Right ventricle myocardium superior (tissue), 1 donor: ENCODE results near the gene OGT. TPM values are rescaled to one million over a fixed set of nuclear protein-coding genes. Genes with fewer than 3 reads are reported as not detected.
"Not testable (repeated sequence)": the region's sequence is repeated elsewhere in the genome, so short reads cannot be mapped to it uniquely, and the experiment has no call there.

Experiments
- ATAC-seq: fragments of 200-7000 bp; cut with Tn5 transposase; one replicate; pipeline ENCODE4 v1.9.1; 2020; ENCODE audit warnings: mild to moderate bottlenecking; ENCODE audit not compliant: poor library complexity
- DNase-seq: peaks from one replicate; pipeline ENCODE4 v3.0.0-alpha.2; 2020
- intact Hi-C: fragments of 100-400 bp; cut with DNase I; formaldehyde crosslinking; loops from one replicate; pipeline ENCODE4 v1.11.2; 2022
- total RNA-seq: library from RNA; stranded (reverse); fragmentation: NEBNext Ultra II Directional; extraction: Animal tissue kit (Norgen Biotek cat#: 25700); gene quantifications from one replicate; pipeline ENCODE4 v1.2.1, GENCODE V29; 2021
- donor health status: DM: no; HTN: yes; CAD: no; lungs with severe emphysema.

OGT gene
- total RNA-seq, 1 donor from 2014 or later, result 72.7 TPM

GRCh38 chrX:71534773-71535544 lies 2.1 kb downstream of the OGT start:
- DNase-seq, result no peak
- intact Hi-C loops, result no loop called here
- ATAC-seq, result no peak

- no peak for DNase-seq
- ATAC-seq, result no peak
- intact Hi-C loops, result no loop called here
Measured at GRCh38 chrX:71536285-71536684, 3.4 kb downstream of the OGT start.

GRCh38 chrX:71537743-71538142 lies 4.8 kb downstream of the OGT start:
- intact Hi-C loops, result no loop called here
- DNase-seq (no peak), ATAC-seq (no peak)

GRCh38 chrX:71540801-71541200 lies 7.9 kb downstream of the OGT start:
- no peak for DNase-seq
- no peak for ATAC-seq
- intact Hi-C loops, result no loop called here

- intact Hi-C loops, result no loop called here
- ATAC-seq (no peak), DNase-seq (no peak)
Measured at GRCh38 chrX:71541210-71542022, 8.5 kb downstream of the OGT start.

- no peak for DNase-seq
- ATAC-seq, result no peak
- intact Hi-C loops, result no loop called here
Measured at GRCh38 chrX:71542411-71542810, 9.5 kb downstream of the OGT start.

GRCh38 chrX:71542825-71543224 lies 9.9 kb downstream of the OGT start:
- DNase-seq (no peak), ATAC-seq (no peak)
- intact Hi-C loops, result no loop called here

- DNase-seq (no peak), ATAC-seq (peak; percentile 77)
- intact Hi-C loops, result no loop called here
Measured at GRCh38 chrX:71543316-71543715, 10.4 kb downstream of the OGT start.

DNA sequence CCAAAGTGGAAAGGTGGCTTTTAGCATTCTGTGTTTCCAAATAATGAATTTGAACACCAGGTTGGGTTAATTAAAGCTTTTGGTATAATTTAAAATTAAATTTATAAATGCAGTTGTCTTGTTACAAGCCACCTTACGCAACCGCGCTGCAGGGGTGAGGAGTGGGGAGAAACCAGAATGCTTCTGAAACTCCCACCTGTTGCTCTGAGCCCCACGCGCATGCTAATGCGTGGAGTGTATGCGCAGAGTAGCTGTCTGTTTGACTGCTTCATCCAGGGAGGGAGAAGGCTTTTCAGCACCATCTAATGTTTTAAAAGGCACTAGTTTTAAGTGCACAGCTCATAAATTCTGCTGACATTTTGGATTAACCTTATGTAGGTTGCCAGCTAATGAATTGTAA lies 12.5 kb downstream of the OGT start:
- ATAC-seq (no peak), DNase-seq (no peak)
- intact Hi-C loops, result no loop called here

DNA sequence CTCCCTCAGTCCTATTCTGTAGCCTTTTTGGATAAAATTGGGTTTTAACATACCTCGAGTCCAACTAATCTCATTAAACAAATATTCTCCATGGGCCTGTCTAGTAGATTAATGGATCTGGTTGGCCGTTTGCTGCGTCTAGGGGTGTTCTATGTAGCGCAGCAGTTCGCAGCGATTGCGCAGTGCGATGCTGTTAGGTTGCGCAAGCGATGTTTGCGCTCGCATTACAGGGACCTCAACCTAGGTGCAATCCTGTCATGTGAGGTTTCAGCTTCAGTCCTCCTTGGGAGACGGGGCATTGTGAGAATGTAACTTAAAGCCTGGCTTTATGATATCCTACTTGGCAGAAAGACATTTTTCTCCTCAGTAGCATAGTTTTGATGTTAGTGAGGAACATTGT lies 14.0 kb downstream of the OGT start:
- DNase-seq (no peak), ATAC-seq (no peak)
- intact Hi-C loops, result no loop called here

DNA sequence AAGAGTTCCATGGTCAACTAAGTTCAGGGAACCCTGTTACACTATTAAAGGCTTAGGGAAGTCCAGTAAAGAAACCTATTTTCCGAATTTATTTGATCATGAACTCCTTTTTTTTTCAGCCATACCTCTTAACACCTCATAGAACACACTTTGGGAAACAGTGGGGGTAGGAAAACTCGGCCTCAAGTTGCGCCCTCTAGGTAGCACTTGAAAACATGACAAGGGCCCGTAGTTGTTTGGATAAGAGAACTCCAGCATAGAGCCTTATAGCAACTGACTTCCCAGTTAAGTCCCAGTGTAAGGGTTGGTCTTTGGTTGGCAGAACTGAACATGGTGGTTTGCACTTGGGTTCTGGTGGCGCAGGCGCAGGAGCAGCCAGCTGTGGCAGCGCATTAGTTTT lies 14.4 kb downstream of the OGT start:
- no peak for ATAC-seq
- intact Hi-C loops, result no loop called here
- no peak for DNase-seq

DNA sequence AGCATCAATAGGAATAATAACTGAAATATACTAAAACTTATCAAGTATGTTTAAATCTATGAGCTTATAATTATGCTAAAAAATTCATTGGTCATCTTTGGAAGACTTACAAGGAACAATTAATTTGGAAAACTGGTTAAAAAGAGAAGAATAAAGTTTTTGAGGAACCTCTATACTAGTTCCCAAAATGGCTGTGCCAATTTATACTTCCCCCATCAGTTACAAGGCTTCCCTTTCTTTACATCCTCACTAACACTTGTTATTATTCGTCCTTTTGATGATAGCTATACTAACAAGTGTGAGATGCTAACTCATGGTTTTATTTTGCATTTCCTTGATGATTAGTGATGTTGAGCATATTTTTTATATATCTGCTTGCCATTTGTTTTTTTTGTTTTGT lies 17.1 kb downstream of the OGT start:
- intact Hi-C loops, result no loop called here
- ATAC-seq (no peak), DNase-seq (no peak)

DNA sequence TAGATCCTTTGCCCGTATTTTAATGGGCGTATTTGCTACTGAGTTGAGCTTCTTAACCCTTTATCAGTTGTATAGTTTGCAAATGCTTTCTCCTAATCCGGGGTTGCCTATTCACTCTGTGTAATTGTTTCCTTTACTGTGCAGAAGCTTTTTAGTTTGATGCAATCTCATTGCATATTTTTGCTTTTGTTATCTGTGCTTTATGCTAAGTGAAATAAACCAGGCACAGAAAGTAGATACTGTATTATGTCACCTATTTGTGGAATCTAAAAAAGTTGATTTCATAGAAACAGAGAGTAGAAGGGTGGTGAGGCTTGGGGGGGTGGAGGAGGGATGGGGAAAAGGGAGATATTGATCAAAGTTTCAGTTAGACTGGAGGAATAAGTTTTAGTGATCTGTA lies 17.7 kb downstream of the OGT start:
- ATAC-seq (no peak), DNase-seq (no peak)
- intact Hi-C loops, result no loop called here

- ATAC-seq (no peak), DNase-seq (no peak)
- intact Hi-C loops, result no loop called here
Measured at GRCh38 chrX:71556036-71556435, 23.1 kb downstream of the OGT start.

DNA sequence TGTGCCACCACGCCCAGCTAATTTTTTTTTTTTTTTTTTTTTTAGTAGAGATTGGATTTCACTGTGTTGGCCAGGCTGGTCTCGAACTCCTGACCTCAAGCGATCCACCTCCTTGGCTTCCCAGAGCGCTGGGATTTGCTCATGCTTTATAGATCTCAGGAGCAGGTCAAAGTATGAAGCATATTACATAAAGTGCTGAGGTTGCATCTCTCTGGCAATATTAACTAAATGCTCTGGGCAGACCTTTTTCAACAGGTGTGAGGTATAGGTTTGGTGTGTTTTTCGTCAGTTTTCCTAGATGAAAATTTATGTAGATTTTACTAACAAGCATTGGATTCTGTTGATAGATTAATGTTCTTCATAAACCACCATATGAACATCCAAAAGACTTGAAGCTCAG lies 26.0 kb downstream of the OGT start:
- intact Hi-C loops, result no loop called here
- no peak for DNase-seq
- no peak for ATAC-seq

- DNase-seq, ATAC-seq: not testable (repeated sequence)
- intact Hi-C loops, result loop anchor here (10.0 kb wide), 1 partner anchor 165 kb away; no protein-coding TSS in a partner anchor
Measured at GRCh38 chrX:71559773-71560172, 26.9 kb downstream of the OGT start.

DNA sequence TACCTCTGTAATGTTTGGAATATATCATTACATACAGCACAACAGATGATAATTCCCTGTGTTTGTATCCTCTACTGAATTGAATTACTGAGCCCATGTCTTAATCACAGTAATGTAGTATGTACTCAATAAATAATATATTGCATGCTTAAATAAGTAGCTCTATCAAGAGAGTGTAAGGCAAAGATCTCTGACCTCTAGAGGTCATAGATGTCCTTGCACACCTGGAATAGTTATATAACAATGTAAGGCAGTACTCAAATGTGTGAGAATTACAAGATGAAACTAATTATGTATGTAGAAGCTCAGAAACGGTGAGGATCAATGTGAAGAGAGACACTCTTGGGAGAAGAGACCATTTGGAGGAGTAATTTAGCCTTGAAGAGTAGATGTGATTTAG lies 31.0 kb downstream of the OGT start:
- intact Hi-C loops, result loop anchor here (10.0 kb wide), 1 partner anchor 169 kb away; no protein-coding TSS in a partner anchor
- no peak for DNase-seq
- no peak for ATAC-seq

GRCh38 chrX:71565474-71566041 lies 32.7 kb downstream of the OGT start:
- ATAC-seq, result peak; percentile 41
- intact Hi-C loops, result loop anchor here (10.0 kb wide), 1 partner anchor 171 kb away; no protein-coding TSS in a partner anchor

GRCh38 chrX:71571390-71571789 lies 38.5 kb downstream of the OGT start:
- peak; percentile 38 for DNase-seq
- intact Hi-C loops, result not testable (repeated sequence)
- peak; percentile 22 for ATAC-seq

More at GRCh38 chrX:71565474-71566041, 32.7 kb downstream of the OGT start:
- no peak for DNase-seq

GRCh38 chrX:71573590-71573989 lies 40.7 kb downstream of the OGT start:
- ATAC-seq, result no peak
- intact Hi-C loops, result no loop called here
- no peak for DNase-seq
